Mononuclear cell (primary cell): ENCODE data around the gene ITPR1. TPM values are rescaled to one million over a fixed set of nuclear protein-coding genes. Genes with fewer than 3 reads are reported as not detected.

Experiments
- H3K27me3 ChIP-seq: 2 replicates; pipeline ENCODE4 v1.6.0; 2011; ENCODE audit warnings: low read length, control low read depth; ENCODE audit not compliant: insufficient read depth
- H3K4me1 ChIP-seq: 2 replicates; pipeline ENCODE4 v1.5.1; 2011; ENCODE audit warnings: mild to moderate bottlenecking, low read length, control low read depth; ENCODE audit not compliant: insufficient read depth
- H3K4me3 ChIP-seq: 2 replicates; pipeline ENCODE4 v1.5.1; 2011; ENCODE audit warnings: mild to moderate bottlenecking, low read length, moderate library complexity
- H3K9me3 ChIP-seq: 2 replicates; pipeline ENCODE4 v1.5.1; 2011; ENCODE audit warnings: low read depth, mild to moderate bottlenecking, control low read depth, low read length
- total RNA-seq: library from RNA; depleted of rRNA; stranded (reverse); fragments of >200 nt; gene quantifications from one replicate; pipeline ENCODE4 v1.2.3, GENCODE V29; 2012

The ITPR1 gene
- total RNA-seq, 1 donor = 116 TPM

DNA sequence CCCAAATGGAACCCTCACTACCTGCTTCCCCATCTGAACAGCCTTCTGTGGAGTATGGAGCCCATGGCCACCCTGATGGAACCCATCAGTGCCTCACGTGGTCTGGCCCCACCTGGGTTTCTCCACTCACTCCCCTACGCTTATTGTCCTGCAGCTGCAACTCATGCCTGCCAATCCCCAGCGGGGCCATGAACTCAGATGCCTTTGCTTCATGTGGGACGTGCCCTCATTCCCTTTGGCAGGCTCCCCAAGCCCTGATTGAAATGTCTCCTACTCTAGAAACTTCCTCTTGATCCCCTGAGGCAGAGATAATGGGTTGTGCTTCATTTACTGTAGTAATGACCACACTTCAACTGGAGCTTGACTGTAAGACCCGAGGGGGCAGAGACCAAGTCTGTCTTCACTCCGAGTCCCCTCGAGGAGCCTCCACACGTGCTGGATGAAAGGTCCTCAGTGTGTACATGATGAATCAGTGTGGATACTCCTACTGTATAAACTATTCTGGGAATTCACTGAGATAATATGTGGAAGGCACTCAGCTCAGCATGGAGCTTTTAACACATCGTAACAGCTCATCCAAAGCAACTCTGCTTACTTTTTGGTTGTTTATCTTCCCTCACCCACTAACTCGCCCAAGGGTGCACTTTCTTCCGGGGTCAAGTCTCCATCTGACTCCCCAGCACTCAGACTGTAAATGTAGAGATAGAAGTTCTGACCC is 253.3 kb downstream of the ITPR1 start:
- H3K9me3 ChIP-seq = no peaks in the 10 kb centered on the region
- no peak overlapping the region for H3K4me3 ChIP-seq
- no peaks in the 10 kb centered on the region for H3K27me3 ChIP-seq
- peaks cover 47% of the 10 kb centered on the region for H3K4me1 ChIP-seq

GRCh38 chr3:4748127-4748526 is 255.0 kb downstream of the ITPR1 start:
- Histone ChIP-seq H3K9me3 (no peaks in the 10 kb centered on the region), H3K27me3 (no peaks in the 10 kb centered on the region), H3K4me3 (no peak overlapping the region), H3K4me1 (peaks cover 52% of the 10 kb centered on the region)

- H3K4me1 ChIP-seq = peaks cover 58% of the 10 kb centered on the region
Measured at GRCh38 chr3:4748701-4749378, 255.7 kb downstream of the ITPR1 start.

DNA sequence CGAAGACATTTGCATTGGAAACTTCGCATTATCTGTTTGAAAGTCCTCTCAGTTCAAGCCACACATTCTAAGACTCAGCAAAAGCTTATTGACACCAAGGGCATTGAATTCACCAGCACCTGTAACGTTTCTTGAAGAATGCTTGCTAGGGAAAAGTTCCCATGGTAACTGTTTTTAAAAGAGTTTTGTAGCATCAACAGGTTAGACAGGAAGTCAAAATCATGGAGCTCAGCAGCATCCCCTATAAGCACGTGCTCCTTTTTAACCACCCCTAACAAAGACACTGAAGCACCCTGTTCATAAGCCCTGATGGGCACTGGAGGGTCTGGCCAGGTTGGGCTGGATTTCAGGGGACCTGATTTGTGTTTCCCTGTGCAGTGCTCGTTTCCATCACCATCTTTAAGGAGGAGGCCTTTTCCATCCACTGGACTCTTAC is 256.4 kb downstream of the ITPR1 start:
- no peaks in the 10 kb centered on the region for H3K27me3 ChIP-seq
- H3K9me3 ChIP-seq = no peaks in the 10 kb centered on the region
- H3K4me1 ChIP-seq = peaks cover 65% of the 10 kb centered on the region
- no peak overlapping the region for H3K4me3 ChIP-seq

More at GRCh38 chr3:4748701-4749378, 255.7 kb downstream of the ITPR1 start:
- H3K27me3 ChIP-seq = no peaks in the 10 kb centered on the region
- no peaks in the 10 kb centered on the region for H3K9me3 ChIP-seq
- no peak overlapping the region for H3K4me3 ChIP-seq

GRCh38 chr3:4750306-4750968 is 257.3 kb downstream of the ITPR1 start:
- no peaks in the 10 kb centered on the region for H3K27me3 ChIP-seq
- peaks cover 72% of the 10 kb centered on the region for H3K4me1 ChIP-seq
- H3K9me3 ChIP-seq = no peaks in the 10 kb centered on the region
- H3K4me3 ChIP-seq = no peak overlapping the region

- no peaks in the 10 kb centered on the region for H3K27me3 ChIP-seq
- peaks cover 76% of the 10 kb centered on the region for H3K4me1 ChIP-seq
- H3K9me3 ChIP-seq = no peaks in the 10 kb centered on the region
- H3K4me3 ChIP-seq = no peak overlapping the region
Measured at GRCh38 chr3:4751029-4751501, 257.9 kb downstream of the ITPR1 start.

- Histone ChIP-seq H3K9me3 (no peaks in the 10 kb centered on the region), H3K4me3 (no peak overlapping the region), H3K27me3 (no peaks in the 10 kb centered on the region), H3K4me1 (peaks cover 76% of the 10 kb centered on the region)
Measured at GRCh38 chr3:4751502-4752101, 258.5 kb downstream of the ITPR1 start.

DNA sequence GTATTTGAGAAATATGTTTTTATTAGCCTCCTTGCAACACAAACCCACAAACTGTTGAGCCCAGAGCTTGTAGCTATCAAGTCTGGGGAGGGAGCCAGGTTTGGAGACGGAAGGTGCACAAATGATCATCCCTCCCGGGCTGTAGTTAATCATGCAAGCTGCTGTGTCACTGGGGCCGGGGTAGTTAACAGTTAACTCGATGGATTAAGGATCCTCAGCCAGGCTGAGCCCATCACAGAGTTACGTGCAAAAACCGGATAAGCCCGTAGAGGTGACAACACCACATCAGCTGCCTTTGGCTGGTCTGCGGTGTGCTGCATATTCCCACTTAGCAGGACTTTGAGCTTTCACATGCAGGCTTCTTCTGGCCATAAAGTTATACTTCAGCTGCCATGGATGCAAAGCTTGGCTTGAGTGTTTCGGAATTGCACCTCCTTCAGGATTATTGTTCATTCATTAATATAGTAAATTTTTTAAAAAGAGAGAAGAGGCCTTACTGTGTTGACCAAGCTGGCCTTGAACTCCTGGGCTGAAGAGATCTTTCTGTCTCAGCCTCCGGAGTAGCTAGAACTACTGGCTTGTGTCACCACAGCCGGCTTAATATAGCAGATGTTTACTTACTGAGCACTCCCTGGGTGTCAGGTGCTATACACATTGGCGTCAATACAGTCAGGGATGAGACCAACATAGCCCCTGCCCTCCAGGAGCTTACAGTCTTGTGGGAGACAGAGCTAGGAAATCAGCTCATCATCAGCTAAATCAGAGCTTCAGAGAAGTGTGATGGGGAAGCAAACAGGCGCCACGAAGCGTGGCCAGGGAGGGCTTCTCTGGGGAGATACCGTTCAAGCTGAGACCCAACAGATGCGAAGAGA is 259.3 kb downstream of the ITPR1 start:
- Histone ChIP-seq H3K4me3 (no peak overlapping the region), H3K9me3 (no peaks in the 10 kb centered on the region), H3K4me1 (peaks cover 76% of the 10 kb centered on the region), H3K27me3 (no peaks in the 10 kb centered on the region)

DNA sequence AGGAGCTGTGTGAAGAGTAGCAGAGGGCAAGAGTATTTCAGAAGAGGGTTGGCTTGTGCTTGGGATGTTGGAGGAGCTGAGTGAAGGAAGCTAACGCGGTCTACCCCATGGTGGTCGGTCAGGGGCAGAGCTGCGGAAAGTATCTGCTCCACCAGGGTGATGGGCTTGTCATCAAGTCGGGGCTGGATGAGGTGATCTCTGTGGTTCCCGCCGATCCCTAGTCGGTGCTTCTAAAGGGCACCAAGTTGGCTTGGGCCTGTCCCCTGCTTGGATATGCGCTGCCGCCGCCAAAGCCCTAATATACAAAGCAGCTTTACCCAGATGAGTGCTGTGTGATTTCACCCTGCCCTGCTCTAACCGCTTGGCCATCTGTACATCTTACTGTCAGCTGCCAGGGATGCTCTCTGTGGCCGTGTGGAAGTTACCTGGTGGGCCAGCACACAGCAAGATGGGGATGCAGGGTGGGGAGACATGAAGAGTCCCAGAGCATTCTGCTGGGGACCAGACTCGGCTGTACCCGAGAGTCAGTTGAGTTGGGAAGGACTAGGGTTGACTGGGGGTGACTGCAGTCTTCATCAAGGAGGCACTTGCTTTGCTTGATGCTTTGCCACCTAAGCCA is 260.0 kb downstream of the ITPR1 start:
- no peaks in the 10 kb centered on the region for H3K9me3 ChIP-seq
- no peak overlapping the region for H3K4me3 ChIP-seq
- no peaks in the 10 kb centered on the region for H3K27me3 ChIP-seq
- peaks cover 74% of the 10 kb centered on the region for H3K4me1 ChIP-seq

- peaks cover 72% of the 10 kb centered on the region for H3K4me1 ChIP-seq
- H3K4me3 ChIP-seq = no peak overlapping the region
- no peaks in the 10 kb centered on the region for H3K9me3 ChIP-seq
- no peaks in the 10 kb centered on the region for H3K27me3 ChIP-seq
Measured at GRCh38 chr3:4754180-4755086, 261.3 kb downstream of the ITPR1 start.

GRCh38 chr3:4755566-4755965 is 262.4 kb downstream of the ITPR1 start:
- no peaks in the 10 kb centered on the region for H3K9me3 ChIP-seq

DNA sequence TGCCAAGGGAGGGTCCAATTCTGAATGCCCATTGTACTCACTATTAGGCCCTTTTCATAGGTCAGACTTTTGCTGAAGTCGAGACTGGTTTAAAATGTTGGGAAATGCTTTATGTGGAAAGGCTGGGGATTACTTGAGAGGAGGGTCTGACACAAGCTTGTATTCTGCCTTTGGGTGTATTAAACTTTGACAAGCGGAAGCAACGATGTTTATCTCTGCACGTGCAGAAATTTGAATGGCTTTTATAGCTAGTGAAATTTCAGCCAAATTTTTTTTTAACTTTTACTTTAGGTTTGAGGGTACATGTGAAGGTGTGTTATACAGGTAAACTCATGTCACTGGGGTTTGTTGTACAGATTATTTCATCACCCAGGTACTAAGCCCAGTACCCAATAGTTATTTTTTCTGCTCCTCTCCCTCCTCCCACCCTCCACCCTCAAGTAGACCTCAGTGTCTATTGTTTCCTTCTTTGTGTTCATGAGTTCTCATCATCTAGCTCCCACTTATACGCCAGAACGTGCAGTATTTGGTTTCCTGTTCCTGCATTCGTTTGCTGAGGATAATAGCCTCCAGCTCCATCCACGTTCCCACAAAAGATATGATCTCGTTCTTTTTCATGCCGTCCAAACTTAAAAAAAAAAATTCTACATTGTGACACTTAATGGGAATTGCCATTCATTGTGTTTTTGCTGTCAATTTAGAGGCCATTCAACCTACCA is 263.1 kb downstream of the ITPR1 start:
- Histone ChIP-seq H3K27me3 (no peaks in the 10 kb centered on the region), H3K9me3 (no peaks in the 10 kb centered on the region), H3K4me1 (peaks cover 58% of the 10 kb centered on the region), H3K4me3 (no peak overlapping the region)

More at GRCh38 chr3:4755566-4755965, 262.4 kb downstream of the ITPR1 start:
- H3K4me3 ChIP-seq = no peak overlapping the region
- H3K27me3 ChIP-seq = no peaks in the 10 kb centered on the region
- peaks cover 64% of the 10 kb centered on the region for H3K4me1 ChIP-seq
